IMR-90 (cell line): ENCODE data around the gene ANKRD34B. TPM values are rescaled to one million over a fixed set of nuclear protein-coding genes. Genes with fewer than 3 reads are reported as not detected.

Experiments
- ATAC-seq: fragments of 200-7000 bp; cut with Tn5 transposase; 2 replicates; pipeline ENCODE4 v1.9.1; 2020; ENCODE audit warnings: low read depth, mild to moderate bottlenecking, moderate library complexity
- BruUV-seq: library from RNA; stranded (reverse); fragments of 400-500 nt; replicated peaks from 2 replicates; lab custom pipeline; 2021; lab: Mats Ljungman, UMichigan
- CTCF ChIA-PET: fragments of 300-600 bp; formaldehyde crosslinking; extraction: SDS; loops from one replicate; lab custom pipeline; 2021; ENCODE audit warnings: antibody characterized with exemption; lab: Yijun Ruan, JAX
- POLR2A ChIA-PET: fragments of 300-600 bp; sonication (Branson Sonifier 250); formaldehyde crosslinking; loops from one replicate; lab custom pipeline; 2022; ENCODE audit warnings: antibody characterized with exemption; ENCODE audit not compliant: unreplicated experiment; lab: Charles Lee
- DNase-seq: peaks from one replicate; pipeline ENCODE4 v3.0.0; 2013
- H2AFZ ChIP-seq: replicated peaks from 2 replicates; pipeline ENCODE3; 2013; ENCODE audit warnings: low read length, mild to moderate bottlenecking; ENCODE audit not compliant: poor library complexity
- H2AK5ac ChIP-seq: 2 replicates; pipeline ENCODE4 v1.6.1; 2013; ENCODE audit warnings: low read depth, low read length, inconsistent platforms
- H2AK9ac ChIP-seq: replicated peaks from 2 replicates; pipeline ENCODE3; 2013; ENCODE audit warnings: mild to moderate bottlenecking, low read depth, low read length, moderate library complexity; ENCODE audit not compliant: poor library complexity
- H2BK120ac ChIP-seq: 2 replicates; pipeline ENCODE4 v1.6.1; 2013; ENCODE audit warnings: low read depth, low read length, inconsistent platforms
- H2BK15ac ChIP-seq: 3 replicates; pipeline ENCODE4 v1.6.1; 2013; ENCODE audit warnings: low read depth, low read length, inconsistent platforms
- H2BK20ac ChIP-seq: 2 replicates; pipeline ENCODE4 v1.6.1; 2013; ENCODE audit warnings: low read depth, mild to moderate bottlenecking, inconsistent platforms, low read length, moderate library complexity
- H2BK5ac ChIP-seq: 2 replicates; pipeline ENCODE4 v1.6.1; 2013; ENCODE audit warnings: mild to moderate bottlenecking, low read depth, low read length, inconsistent platforms; ENCODE audit not compliant: poor library complexity, severe bottlenecking
- H3K14ac ChIP-seq: replicated peaks from 2 replicates; pipeline ENCODE4 v1.6.1; 2013; ENCODE audit warnings: low read depth, low read length, inconsistent platforms
- H3K18ac ChIP-seq: 2 replicates; pipeline ENCODE4 v1.6.1; 2013; ENCODE audit warnings: low read depth, low read length, control low read depth
- H3K23ac ChIP-seq: 2 replicates; pipeline ENCODE4 v1.6.1; 2013; ENCODE audit warnings: low read depth, low read length, inconsistent platforms
- H3K27ac ChIP-seq: 2 replicates; pipeline ENCODE4 v1.5.1; 2013; ENCODE audit warnings: mild to moderate bottlenecking, control low read depth, low read length; ENCODE audit not compliant: insufficient read depth
- H3K27me3 ChIP-seq: 2 replicates; pipeline ENCODE4 v1.6.1; 2013; ENCODE audit warnings: low read length; ENCODE audit not compliant: control insufficient read depth, insufficient read depth
- H3K36me3 ChIP-seq: 2 replicates; pipeline ENCODE4 v1.6.1; 2013; ENCODE audit warnings: low read length, mixed read lengths; ENCODE audit not compliant: control insufficient read depth, insufficient read depth
- H3K4ac ChIP-seq: 2 replicates; pipeline ENCODE4 v1.6.1; 2013; ENCODE audit warnings: low read depth, low read length, inconsistent platforms
- H3K4me1 ChIP-seq: 2 replicates; pipeline ENCODE4 v1.6.1; 2013; ENCODE audit warnings: low read length, mixed read lengths; ENCODE audit not compliant: control insufficient read depth, insufficient read depth
- H3K4me2 ChIP-seq: 2 replicates; pipeline ENCODE4 v1.6.1; 2013; ENCODE audit warnings: low read depth, mild to moderate bottlenecking, control low read depth, low read length, moderate library complexity
- H3K4me3 ChIP-seq: 2 replicates; pipeline ENCODE4 v1.5.1; 2013; ENCODE audit warnings: low read depth, mild to moderate bottlenecking, control low read depth, low read length, moderate library complexity; ENCODE audit not compliant: insufficient read depth
- H3K56ac ChIP-seq: 2 replicates; pipeline ENCODE4 v1.6.1; 2013; ENCODE audit warnings: low read length, inconsistent platforms; ENCODE audit not compliant: insufficient read depth; ENCODE audit errors: extremely low read depth
- H3K79me1 ChIP-seq, 2 experiments: 2 replicates each; pipeline ENCODE4 v1.6.1; 2013; ENCODE audit warnings: low read length in 2 of 2, inconsistent platforms in 1 of 2, low read depth in 1 of 2
- H3K9ac ChIP-seq: 2 replicates; pipeline ENCODE4 v1.6.1; 2013; ENCODE audit warnings: low read depth, low read length, control low read depth
- H3K9me1 ChIP-seq: 2 replicates; pipeline ENCODE4 v1.6.1; 2013; ENCODE audit warnings: low read length, inconsistent platforms; ENCODE audit not compliant: insufficient read depth
- H3K9me3 ChIP-seq: 2 replicates; pipeline ENCODE4 v1.6.1; 2013; ENCODE audit warnings: low read length; ENCODE audit not compliant: control insufficient read depth, insufficient read depth
- H4K20me1 ChIP-seq: 2 replicates; pipeline ENCODE4 v1.6.1; 2013; ENCODE audit warnings: low read length, inconsistent platforms; ENCODE audit not compliant: insufficient read depth
- H4K5ac ChIP-seq: 2 replicates; pipeline ENCODE4 v1.6.1; 2013; ENCODE audit warnings: mild to moderate bottlenecking, low read depth, low read length, control low read depth
- H4K8ac ChIP-seq, 2 experiments: 2 replicates each; pipeline ENCODE4 v1.6.1; 2013; ENCODE audit warnings: low read depth in 2 of 2, low read length in 2 of 2, control low read depth in 1 of 2, inconsistent platforms in 1 of 2
- H4K91ac ChIP-seq: 2 replicates; pipeline ENCODE4 v1.6.1; 2013; ENCODE audit warnings: low read depth, low read length, inconsistent platforms; ENCODE audit not compliant: insufficient read depth
- BHLHE40 ChIP-seq: fragments of 150-350 bp; IDR thresholded peaks from 2 replicates; pipeline ENCODE4 v1.6.1; 2016; ENCODE audit warnings: mild to moderate bottlenecking, low read depth, low read length
- CEBPB ChIP-seq: IDR thresholded peaks from 2 replicates; pipeline ENCODE4 v1.6.1; 2012; ENCODE audit warnings: low read depth, low read length, improper control_type of control experiment
- ELK1 ChIP-seq: fragments of 150-350 bp; IDR thresholded peaks from 2 replicates; pipeline ENCODE4 v1.6.1; 2016; ENCODE audit warnings: low read depth, mild to moderate bottlenecking, low read length, moderate library complexity, borderline replicate concordance
- RFX5 ChIP-seq: IDR thresholded peaks from 2 replicates; pipeline ENCODE4 v1.8.0; 2012; ENCODE audit warnings: low read depth, mild to moderate bottlenecking, low read length, moderate library complexity
- SMC3 ChIP-seq: fragments of 150-350 bp; IDR thresholded peaks from 2 replicates; pipeline ENCODE4 v1.6.1; 2016; ENCODE audit warnings: low read depth, mild to moderate bottlenecking, antibody characterized with exemption, low read length, moderate library complexity
- USF2 ChIP-seq: fragments of 150-350 bp; IDR thresholded peaks from 2 replicates; pipeline ENCODE4 v1.6.1; 2017; ENCODE audit warnings: mild to moderate bottlenecking, antibody characterized with exemption, low read length, low read depth
- WGBS, 2 experiments: methylation state at CpG; one replicate each; pipeline versions ENCODE4 v1.1.5 to v1.1.7; 2013; ENCODE audit warnings: missing lambda C conversion rate in 2 of 2; ENCODE audit not compliant: insufficient read length in 1 of 2; ENCODE audit errors: extremely low coverage in 2 of 2; 5-methylcytosine and 5-hydroxymethylcytosine counted together
- dilution Hi-C: fragments of 300-500 bp; cut with HindIII; formaldehyde crosslinking; loops from one replicate; pipeline ENCODE4 v1.14.3; 2018; ENCODE audit warnings: low sequenced_read_pairs; ENCODE audit not compliant: unreplicated experiment
- in situ Hi-C: fragments of 300-500 bp; cut with MboI; formaldehyde crosslinking; loops from 3 replicates; pipeline ENCODE4 v1.14.3; 2019; ENCODE audit warnings: low sequenced_read_pairs, inconsistent platforms, mixed read lengths
- intact Hi-C: fragments of 100-400 bp; cut with micrococcal nuclease; formaldehyde crosslinking; loops from 2 replicates; pipeline ENCODE4 v1.10.0; 2022
- polyA plus RNA-seq, 3 experiments: library from polyadenylated mRNA; depleted of rRNA; stranded (reverse); fragments of >200 nt; gene quantifications; 2 replicates each; pipeline ENCODE4 v1.2.3, GENCODE V29; 2012; ENCODE audit warnings: low replicate concordance in 1 of 3
- total RNA-seq: library from RNA; depleted of rRNA; stranded (reverse); fragments of >200 nt; gene quantifications from 2 replicates; pipeline ENCODE4 v1.2.3, GENCODE V29; 2012

ANKRD34B gene
- total and polyA plus RNA-seq, 2 of the 4 experiments (the other 2 are of a cell fraction): not detected

GRCh38 chr5:80508844-80509243 is 61.2 kb downstream of the ANKRD34B start:
- Histone ChIP-seq H3K36me3 (0 out of 2 replicates have a peak, but pooled peaks cover 3% of the 10 kb centered on the region), H4K20me1 (no peaks in the 10 kb centered on the region), H2BK120ac (no peak overlapping the region), H3K27me3 (no peaks in the 10 kb centered on the region), H2BK5ac (no peak overlapping the region), H3K4me1 (no peaks in the 10 kb centered on the region), H4K5ac (no peak overlapping the region), H2AFZ (no peak overlapping the region), H3K23ac (no peak overlapping the region), H2BK20ac (no peak overlapping the region), H3K4me3 (no peak overlapping the region), H2AK5ac (no peak overlapping the region), H3K27ac (no peak overlapping the region), H2BK15ac (no peak overlapping the region), H3K18ac (no peak overlapping the region), H3K56ac (no peak overlapping the region), H4K8ac (no peak overlapping the region), H3K9me3 (no peaks in the 10 kb centered on the region), H3K4me2 (no peak overlapping the region), H3K9me1 (no peaks in the 10 kb centered on the region), H3K79me1 (no peaks in the 10 kb centered on the region), H2AK9ac (no peak overlapping the region), H3K14ac (no peak overlapping the region), H3K4ac (no peak overlapping the region), H3K9ac (no peak overlapping the region), H4K91ac (no peak overlapping the region)
- TF ChIP-seq USF2 (no peak), ELK1 (no peak), RFX5 (no peak), CEBPB (peak; percentile 51), SMC3 (no peak), BHLHE40 (no peak)
- ATAC-seq: no peak
- 100% methylated on average over 3 of the region's 6 CpGs; no CpG with 5 or more reads in 1 of the 2 experiments for whole genome bisulfite sequencing, 2 experiments
- intact Hi-C loops: no loop called here
- dilution Hi-C loops: no loop called here
- POLR2A ChIA-PET: no interaction called here
- no TSS peak for BruUV-seq
- no peak for DNase-seq
- in situ Hi-C loops: no loop called here
- CTCF ChIA-PET: no interaction called here
